Measurements from ENCODE around the gene VPS39.
A peak's percentile ranks its signal among the peaks of the same experiment; 100 is the strongest.

DNA sequence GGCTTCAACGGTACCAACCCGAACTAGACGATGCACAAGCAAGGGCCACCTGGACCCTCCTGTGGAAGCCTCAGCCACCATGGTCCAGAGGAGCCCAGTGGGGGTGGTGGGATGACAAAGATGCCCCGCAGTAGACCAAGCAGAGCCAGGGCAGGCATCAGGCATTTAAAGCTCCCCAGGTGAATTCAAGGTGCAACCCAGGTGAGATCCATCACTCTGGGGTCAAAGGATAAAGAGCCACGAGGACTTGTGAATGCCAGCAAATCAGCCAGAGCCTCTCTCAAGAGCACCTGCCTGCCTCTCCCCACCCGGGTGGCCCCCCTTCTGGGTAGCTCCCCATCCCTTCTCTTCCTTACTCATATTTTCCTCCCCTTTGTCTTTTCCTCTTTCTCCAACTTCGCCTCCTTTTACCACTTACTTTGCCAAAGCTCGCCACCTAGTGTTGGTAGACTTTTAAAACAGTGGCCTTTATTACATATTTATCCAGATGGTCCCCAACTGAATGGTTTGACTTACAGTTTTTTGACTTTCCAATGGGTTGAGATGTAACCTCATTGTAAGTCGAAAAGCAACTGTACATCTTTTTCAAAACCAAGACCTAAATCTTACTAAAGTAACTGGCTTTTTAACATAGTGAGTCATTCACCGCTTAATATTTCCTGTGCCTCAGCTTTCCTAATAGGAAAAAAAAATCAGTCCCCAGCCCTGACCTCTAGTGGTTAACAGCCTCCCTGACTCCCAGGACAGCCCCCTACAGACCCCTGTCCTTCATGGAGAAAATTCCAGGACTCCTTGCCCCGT lies 70.4 kb downstream of the VPS39 start:
- TF ChIP-seq, protein P1, sequence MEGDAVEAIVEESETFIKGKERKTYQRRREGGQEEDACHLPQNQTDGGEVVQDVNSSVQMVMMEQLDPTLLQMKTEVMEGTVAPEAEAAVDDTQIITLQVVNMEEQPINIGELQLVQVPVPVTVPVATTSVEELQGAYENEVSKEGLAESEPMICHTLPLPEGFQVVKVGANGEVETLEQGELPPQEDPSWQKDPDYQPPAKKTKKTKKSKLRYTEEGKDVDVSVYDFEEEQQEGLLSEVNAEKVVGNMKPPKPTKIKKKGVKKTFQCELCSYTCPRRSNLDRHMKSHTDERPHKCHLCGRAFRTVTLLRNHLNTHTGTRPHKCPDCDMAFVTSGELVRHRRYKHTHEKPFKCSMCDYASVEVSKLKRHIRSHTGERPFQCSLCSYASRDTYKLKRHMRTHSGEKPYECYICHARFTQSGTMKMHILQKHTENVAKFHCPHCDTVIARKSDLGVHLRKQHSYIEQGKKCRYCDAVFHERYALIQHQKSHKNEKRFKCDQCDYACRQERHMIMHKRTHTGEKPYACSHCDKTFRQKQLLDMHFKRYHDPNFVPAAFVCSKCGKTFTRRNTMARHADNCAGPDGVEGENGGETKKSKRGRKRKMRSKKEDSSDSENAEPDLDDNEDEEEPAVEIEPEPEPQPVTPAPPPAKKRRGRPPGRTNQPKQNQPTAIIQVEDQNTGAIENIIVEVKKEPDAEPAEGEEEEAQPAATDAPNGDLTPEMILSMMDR (IDR thresholded peaks at IDR 0.05; ENCODE audit: low read depth, low read length, poor library complexity, severe bottlenecking): peak; percentile 72
- no peak for TF ChIP-seq EZH2phosphoT487 (IDR thresholded peaks at IDR 0.05; ENCODE audit: borderline replicate concordance, low read length)
